GM12875 (cell line): ENCODE measurements around the gene NHERF1.

Experiments
- H3K4me3 ChIP-seq: one replicate; pipeline ENCODE4 v1.5.1; 2011; ENCODE audit warnings: low read depth, low read length, control low read depth
- CTCF ChIP-seq: IDR thresholded peaks from 2 replicates; pipeline ENCODE4 v1.5.1; 2011; ENCODE audit warnings: low read depth, mild to moderate bottlenecking, control low read depth, inconsistent platforms, low read length, moderate library complexity, borderline replicate concordance; ENCODE audit not compliant: insufficient read depth

The NHERF1 gene

GRCh38 chr17:74808714-74809430, 60.4 kb downstream of the NHERF1 start:
- no peak overlapping the region for H3K4me3 ChIP-seq
- TF ChIP-seq CTCF, result no peak

- TF ChIP-seq CTCF, result no peak
- no peak overlapping the region for H3K4me3 ChIP-seq
Measured at GRCh38 chr17:74810699-74811485, 62.5 kb downstream of the NHERF1 start.

- H3K4me3 ChIP-seq, result no peak overlapping the region
- TF ChIP-seq CTCF, result no peak
Measured at GRCh38 chr17:74812109-74813009, 63.9 kb downstream of the NHERF1 start.

GRCh38 chr17:74814453-74814852, 66.0 kb downstream of the NHERF1 start:
- TF ChIP-seq CTCF, result no peak
- no peak overlapping the region for H3K4me3 ChIP-seq

GRCh38 chr17:74815067-74815466, 66.6 kb downstream of the NHERF1 start:
- TF ChIP-seq CTCF, result no peak
- H3K4me3 ChIP-seq, result no peak overlapping the region

GRCh38 chr17:74815550-74816370, 67.3 kb downstream of the NHERF1 start:
- TF ChIP-seq CTCF, result no peak
- H3K4me3 ChIP-seq, result no peak overlapping the region
